Endothelial cell (in vitro differentiated cells): ENCODE measurements around the gene R3HCC1L. TPM values are rescaled to one million over a fixed set of nuclear protein-coding genes. Genes with fewer than 3 reads are reported as not detected.

ENCODE experiments used
- DNase-seq: peaks from one replicate; pipeline ENCODE4 v3.0.0; 2021; ENCODE audit warnings: low spot score
- H3K27ac Mint-ChIP-seq: one replicate; pipeline ENCODE4 v1.8.0; 2021; ENCODE audit warnings: mixed read lengths, inconsistent platforms; ENCODE audit not compliant: unreplicated experiment
- H3K27me3 Mint-ChIP-seq: one replicate; pipeline ENCODE4 v1.8.0; 2021; ENCODE audit warnings: mild to moderate bottlenecking, moderate library complexity, mixed read lengths, inconsistent platforms; ENCODE audit not compliant: unreplicated experiment
- H3K36me3 Mint-ChIP-seq: one replicate; pipeline ENCODE4 v1.8.0; 2021; ENCODE audit warnings: mild to moderate bottlenecking, low read depth, mixed read lengths, inconsistent platforms; ENCODE audit not compliant: unreplicated experiment
- H3K4me1 Mint-ChIP-seq: one replicate; pipeline ENCODE4 v1.8.0; 2021; ENCODE audit warnings: mild to moderate bottlenecking, mixed read lengths, inconsistent platforms; ENCODE audit not compliant: unreplicated experiment
- H3K4me3 Mint-ChIP-seq: one replicate; pipeline ENCODE4 v1.8.0; 2021; ENCODE audit warnings: mild to moderate bottlenecking, mixed read lengths, inconsistent platforms; ENCODE audit not compliant: unreplicated experiment
- H3K9me3 Mint-ChIP-seq: one replicate; pipeline ENCODE4 v1.8.0; 2021; ENCODE audit warnings: mixed read lengths, inconsistent platforms; ENCODE audit not compliant: unreplicated experiment
- total RNA-seq: library from RNA; stranded (reverse); fragmentation: NEBNext Ultra II Directional; extraction: Animal tissue kit (Norgen Biotek cat#: 25700); gene quantifications from one replicate; pipeline ENCODE4 v1.2.1, GENCODE V29; 2021; ENCODE audit not compliant: unreplicated experiment
- TF ChIP-seq, protein P1 (sequence below): fragments of 200-600 bp; sonication (generic); IDR thresholded peaks from one replicate; pipeline ENCODE4 v1.5.0; 2021; ENCODE audit warnings: antibody characterized with exemption; ENCODE audit not compliant: unreplicated experiment

Gene R3HCC1L
- total RNA-seq, 1 donor from 2014 or later = 21.3 TPM

DNA sequence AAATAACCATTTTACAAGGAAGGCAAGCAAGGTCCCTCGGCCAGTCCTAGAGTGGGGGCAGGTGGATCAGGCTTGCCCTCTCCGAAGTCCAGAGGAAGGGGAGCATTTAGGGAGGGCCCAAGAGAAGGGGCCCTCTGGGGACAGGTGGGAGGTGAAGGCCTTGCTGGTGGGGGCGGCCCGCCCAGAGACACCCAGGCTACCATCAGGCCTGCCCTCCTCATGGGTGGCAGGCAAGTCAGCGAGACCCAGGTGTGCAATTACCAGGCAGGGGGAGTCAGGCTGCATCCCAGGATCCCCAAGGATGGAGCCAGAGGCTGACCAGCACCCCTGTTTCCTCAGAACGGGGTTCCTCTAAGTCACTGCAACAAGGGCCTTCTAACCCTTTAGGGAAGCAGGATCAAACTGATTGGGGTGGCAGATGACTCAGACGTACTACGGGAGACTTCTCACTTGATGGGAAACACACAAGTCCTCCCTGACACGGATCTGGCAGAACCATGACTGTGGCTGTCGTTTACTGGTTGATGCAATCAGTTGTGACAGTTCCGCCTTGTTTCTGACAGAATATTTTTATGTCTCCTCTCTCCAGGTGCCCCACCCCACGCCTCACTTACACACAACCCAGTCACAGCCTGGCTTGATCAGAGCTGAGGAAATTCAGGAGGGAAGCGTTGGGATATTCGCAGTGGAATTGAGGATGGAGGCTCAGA, 125.3 kb downstream of the R3HCC1L start:
- no peak for DNase-seq
- Mint-ChIP-seq H3K9me3 (no peaks in the 10 kb centered on the region), H3K27me3 (peaks cover 3% of the 10 kb centered on the region), H3K36me3 (peaks cover 5% of the 10 kb centered on the region), H3K4me3 (no peak overlapping the region), H3K4me1 (peaks cover 2% of the 10 kb centered on the region), H3K27ac (no peak overlapping the region)
- TF ChIP-seq, protein P1, sequence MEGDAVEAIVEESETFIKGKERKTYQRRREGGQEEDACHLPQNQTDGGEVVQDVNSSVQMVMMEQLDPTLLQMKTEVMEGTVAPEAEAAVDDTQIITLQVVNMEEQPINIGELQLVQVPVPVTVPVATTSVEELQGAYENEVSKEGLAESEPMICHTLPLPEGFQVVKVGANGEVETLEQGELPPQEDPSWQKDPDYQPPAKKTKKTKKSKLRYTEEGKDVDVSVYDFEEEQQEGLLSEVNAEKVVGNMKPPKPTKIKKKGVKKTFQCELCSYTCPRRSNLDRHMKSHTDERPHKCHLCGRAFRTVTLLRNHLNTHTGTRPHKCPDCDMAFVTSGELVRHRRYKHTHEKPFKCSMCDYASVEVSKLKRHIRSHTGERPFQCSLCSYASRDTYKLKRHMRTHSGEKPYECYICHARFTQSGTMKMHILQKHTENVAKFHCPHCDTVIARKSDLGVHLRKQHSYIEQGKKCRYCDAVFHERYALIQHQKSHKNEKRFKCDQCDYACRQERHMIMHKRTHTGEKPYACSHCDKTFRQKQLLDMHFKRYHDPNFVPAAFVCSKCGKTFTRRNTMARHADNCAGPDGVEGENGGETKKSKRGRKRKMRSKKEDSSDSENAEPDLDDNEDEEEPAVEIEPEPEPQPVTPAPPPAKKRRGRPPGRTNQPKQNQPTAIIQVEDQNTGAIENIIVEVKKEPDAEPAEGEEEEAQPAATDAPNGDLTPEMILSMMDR = no peak

GRCh38 chr10:98260350-98260749, 125.9 kb downstream of the R3HCC1L start:
- Mint-ChIP-seq H3K27me3 (peaks cover 1% of the 10 kb centered on the region), H3K9me3 (no peaks in the 10 kb centered on the region), H3K4me1 (peaks cover 2% of the 10 kb centered on the region), H3K4me3 (no peak overlapping the region), H3K27ac (no peak overlapping the region), H3K36me3 (peaks cover 5% of the 10 kb centered on the region)
- no peak for DNase-seq
- TF ChIP-seq, protein P1 = no peak

DNA sequence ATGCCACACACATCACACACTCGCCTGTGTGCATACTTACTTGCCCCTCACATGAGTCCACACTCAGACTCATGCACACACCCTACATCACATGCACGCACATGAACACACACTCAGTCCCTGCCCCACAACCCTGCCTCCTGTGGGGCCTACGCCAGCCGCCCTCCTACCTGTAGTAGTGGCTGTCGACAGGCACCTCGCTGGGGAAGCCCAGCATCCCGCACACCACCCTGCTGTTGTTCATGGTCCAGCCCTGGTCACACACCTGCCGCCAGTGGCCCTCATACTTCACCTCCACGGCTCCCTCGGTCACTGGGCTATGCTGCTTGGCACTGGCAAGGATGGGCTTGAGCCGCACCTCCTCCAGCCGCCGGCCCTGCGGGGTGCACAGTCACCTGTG, 126.3 kb downstream of the R3HCC1L start:
- TF ChIP-seq, protein P1 = no peak
- no peaks in the 10 kb centered on the region for H3K9me3 Mint-ChIP-seq

DNA sequence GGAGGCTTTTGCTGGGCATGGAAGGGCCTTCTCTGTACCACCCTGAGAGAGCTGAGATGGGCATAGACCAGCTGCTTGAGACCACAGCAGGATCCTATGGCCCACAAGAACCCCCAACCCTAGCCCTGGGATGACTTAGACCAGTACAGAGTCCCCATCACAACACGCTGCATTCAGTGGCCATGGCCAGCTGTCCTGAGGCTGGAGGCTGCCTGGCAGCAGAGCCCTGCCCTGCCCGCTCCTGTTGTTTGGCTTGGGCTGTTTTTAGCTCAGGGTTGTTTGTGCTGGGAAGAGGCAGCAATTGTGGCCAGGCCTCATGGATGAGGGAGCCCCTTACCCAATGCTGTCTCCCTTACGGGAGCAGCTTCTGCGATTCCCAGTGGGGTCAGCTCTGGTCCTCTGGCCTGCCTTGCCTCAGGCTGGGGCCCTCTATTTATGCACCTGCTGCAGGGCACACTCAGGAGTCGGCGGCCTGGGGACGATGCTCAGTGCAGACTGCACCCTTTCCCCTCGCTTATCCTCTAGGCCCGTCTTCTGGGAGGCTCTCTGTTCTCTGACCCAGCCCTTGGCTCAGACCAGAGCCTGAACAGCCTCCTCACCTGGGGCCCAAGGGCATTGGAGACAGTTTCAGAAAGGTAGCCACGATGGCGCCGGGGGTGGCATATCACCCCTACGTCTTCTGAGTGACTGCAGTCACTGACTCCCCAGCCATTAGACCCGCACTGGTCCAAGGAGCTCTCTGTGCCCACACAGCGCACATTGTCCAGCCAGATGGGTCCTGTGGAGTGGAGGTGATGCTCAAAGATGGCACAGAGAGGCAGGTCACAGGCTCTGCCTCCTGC, 127.2 kb downstream of the R3HCC1L start:
- Mint-ChIP-seq H3K4me3 (no peak overlapping the region), H3K36me3 (peaks cover under 1% of the 10 kb centered on the region), H3K27me3 (peaks cover 2% of the 10 kb centered on the region), H3K4me1 (peaks cover 3% of the 10 kb centered on the region), H3K27ac (no peak overlapping the region), H3K9me3 (no peaks in the 10 kb centered on the region)
- TF ChIP-seq, protein P1 = no peak
- DNase-seq = no peak

More for the DNA sequence above, 126.3 kb downstream of the R3HCC1L start:
- DNase-seq = no peak
- Mint-ChIP-seq H3K4me3 (no peak overlapping the region), H3K27ac (no peak overlapping the region), H3K4me1 (peaks cover 2% of the 10 kb centered on the region), H3K36me3 (peaks cover 5% of the 10 kb centered on the region), H3K27me3 (peaks cover 1% of the 10 kb centered on the region)

- Mint-ChIP-seq H3K4me3 (no peak overlapping the region), H3K27me3 (peaks cover 6% of the 10 kb centered on the region), H3K9me3 (no peaks in the 10 kb centered on the region), H3K4me1 (peaks cover 7% of the 10 kb centered on the region), H3K36me3 (peaks cover 6% of the 10 kb centered on the region), H3K27ac (no peak overlapping the region)
- TF ChIP-seq, protein P1 = peak; percentile 22
- DNase-seq = peak; percentile 38
These were observed 128.1 kb downstream of the R3HCC1L start for GRCh38 chr10:98262571-98262970.
